Left hindlimb (tissue), 1 donor: Measurements from ENCODE around the gene TENT5A.

ENCODE experiments used
- DNase-seq: peaks from one replicate; pipeline ENCODE4 v3.0.0-alpha.2; 2018

The TENT5A gene

GRCh38 chr6:81770381-81770780 is 17.9 kb upstream of the TENT5A start:
- DNase-seq, result no peak

DNA sequence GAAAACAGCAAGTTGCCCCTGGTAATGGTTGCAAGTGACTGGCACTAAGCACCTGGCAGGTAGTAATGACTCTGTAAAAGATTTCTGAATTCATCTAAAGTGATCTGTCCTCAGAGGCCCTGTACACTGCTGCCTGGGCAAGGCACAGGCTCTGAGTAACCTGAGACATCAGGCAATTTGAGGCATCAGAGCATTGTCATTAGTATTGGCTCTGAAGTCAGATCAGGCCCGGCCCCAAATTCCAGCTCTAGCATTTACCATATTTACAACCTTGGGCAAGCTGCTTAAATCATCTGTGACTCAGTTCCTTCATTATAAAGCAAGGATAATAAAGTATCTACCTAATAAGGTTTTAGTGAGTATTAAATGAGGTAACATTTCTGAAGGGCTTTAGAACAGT is 17.3 kb upstream of the TENT5A start:
- DNase-seq, result no peak

- no peak for DNase-seq
These were observed 15.9 kb upstream of the TENT5A start for GRCh38 chr6:81768150-81768942.

GRCh38 chr6:81767163-81767891 is 14.8 kb upstream of the TENT5A start:
- no peak for DNase-seq

DNA sequence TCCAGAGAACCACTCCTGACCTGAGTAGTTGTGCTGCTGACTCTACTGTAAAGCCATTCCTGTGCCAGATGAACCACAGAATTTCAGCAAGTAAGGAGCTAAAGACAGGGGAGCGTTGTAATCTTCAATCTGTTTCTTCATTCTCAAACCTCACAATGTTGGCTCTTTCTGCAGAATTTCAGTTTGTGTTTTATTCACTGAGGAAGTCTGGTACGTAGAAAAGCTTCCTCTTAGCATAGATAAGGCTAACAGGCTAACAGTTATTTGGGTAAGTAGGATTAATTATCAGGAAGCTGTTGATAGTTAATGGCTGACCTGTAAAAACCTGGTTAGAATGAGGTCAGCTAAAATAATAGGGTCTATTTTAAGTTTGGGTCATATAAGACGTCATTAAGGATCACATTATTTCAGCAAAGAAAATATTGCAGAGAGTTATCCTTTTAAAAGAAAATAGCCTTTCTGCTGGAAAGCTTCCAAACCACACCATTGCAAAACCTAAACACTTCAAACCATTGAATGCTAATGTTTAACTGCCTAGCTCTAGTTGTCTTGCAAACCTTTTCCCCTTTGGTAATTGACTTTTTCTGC is 14.1 kb upstream of the TENT5A start:
- DNase-seq, result no peak

GRCh38 chr6:81764531-81764930 is 12.1 kb upstream of the TENT5A start:
- DNase-seq, result no peak

DNA sequence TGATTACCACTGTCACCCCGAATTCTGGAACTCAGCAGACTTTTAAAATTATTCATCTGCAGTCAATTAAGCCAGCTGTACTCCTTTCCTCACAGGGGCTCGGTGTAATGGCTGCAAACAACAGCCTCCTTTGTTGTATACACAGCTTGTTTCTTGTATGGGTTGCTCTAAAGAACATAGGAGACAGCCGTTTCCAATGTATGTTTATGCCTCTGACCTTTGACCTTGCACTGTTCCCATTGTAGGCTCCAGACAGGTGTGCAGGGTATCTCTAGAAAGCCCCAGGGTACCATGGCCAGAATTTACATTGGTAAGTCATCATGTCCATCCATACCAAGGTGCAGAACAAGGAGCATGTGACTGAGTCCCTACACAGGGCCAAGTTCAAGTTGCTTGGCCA is 11.5 kb upstream of the TENT5A start:
- no peak for DNase-seq

GRCh38 chr6:81763051-81763450 is 10.6 kb upstream of the TENT5A start:
- no peak for DNase-seq

DNA sequence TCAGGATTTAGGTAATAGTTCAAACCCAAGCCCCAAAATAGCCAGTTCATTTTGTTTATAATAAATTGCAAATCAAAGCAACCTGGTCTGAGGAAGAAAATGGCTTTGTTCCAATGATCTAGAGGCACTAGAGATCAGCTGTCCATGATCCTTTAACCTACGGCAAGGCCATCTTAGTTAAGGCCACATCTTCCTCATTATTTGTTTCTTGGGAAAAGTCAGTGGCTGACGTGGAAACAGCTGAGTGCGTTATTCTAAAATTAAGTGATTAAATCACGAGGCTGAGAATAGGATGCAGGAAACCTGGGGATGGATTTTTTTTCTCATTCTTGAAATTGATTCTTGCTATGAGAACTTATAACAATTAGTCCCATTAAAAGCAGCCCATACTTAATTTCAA is 10.1 kb upstream of the TENT5A start:
- DNase-seq, result no peak

- no peak for DNase-seq
These were observed 9.7 kb upstream of the TENT5A start for GRCh38 chr6:81762132-81762531.

DNA sequence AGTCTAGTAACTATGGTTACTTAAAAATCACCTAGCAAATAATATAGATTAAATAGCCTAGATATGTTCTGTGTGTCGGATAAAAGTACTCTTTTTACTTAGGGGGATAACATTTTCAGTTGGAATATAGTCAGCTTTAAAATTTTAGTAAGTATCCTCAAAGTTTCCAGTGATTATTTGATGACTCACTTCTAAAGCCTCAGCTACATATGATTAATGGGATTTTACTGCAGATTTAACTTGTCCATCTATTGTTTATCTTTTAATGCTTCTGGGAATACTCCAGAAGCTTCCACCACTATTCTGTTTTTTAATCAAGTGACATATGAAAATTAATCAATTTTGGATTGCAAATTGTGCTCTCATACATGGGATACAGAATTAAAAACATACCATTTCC is 8.7 kb upstream of the TENT5A start:
- no peak for DNase-seq

- no peak for DNase-seq
These were observed 7.3 kb upstream of the TENT5A start for GRCh38 chr6:81759782-81760181.

DNA sequence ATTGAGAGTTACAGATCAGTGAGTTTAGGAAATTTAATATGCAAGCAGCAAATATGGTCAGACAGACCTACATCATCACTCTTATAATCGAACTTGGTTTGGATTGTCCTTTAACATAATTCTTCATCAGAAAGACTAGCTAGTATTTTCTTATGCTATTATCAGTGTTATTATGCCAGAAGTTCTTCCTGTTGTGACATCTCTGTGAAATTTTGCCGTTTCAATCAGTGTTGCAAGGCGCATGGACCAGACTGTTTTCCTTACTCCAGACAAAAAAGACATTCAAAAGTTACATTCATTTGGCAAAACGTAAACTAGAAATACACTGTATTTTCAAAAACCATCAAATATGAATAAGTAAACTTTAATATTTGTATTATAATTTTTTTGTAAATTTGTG is 5.7 kb upstream of the TENT5A start:
- DNase-seq, result no peak

- DNase-seq, result no peak
These were observed 4.2 kb upstream of the TENT5A start for GRCh38 chr6:81756690-81757089.

- peak; percentile 57 for DNase-seq
These were observed 3.1 kb upstream of the TENT5A start for GRCh38 chr6:81755551-81755950.

DNA sequence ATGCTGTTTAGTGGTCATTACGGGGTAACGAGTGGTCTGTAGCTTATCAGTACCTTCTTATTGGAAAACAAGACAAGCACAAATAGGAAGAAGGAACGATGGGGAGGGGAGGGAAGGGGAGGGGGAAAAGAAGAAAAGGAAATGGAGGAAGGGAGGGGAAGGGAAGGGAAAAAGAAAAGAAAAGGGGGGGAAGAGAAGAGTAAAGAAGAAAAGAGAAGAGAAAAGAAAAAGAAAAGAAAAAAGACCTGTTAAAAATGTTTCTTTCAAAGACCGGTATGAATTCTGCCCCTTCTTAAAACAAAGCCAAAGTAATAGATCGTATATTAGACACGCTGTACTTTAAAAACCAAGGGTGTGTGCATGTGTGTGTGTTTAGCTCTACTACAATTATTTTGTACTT is 2.4 kb upstream of the TENT5A start:
- DNase-seq, result no peak

GRCh38 chr6:81753711-81754577 is 1.5 kb upstream of the TENT5A start:
- DNase-seq, result peak; percentile 91

- peak; percentile 92 for DNase-seq
These were observed 635 bp upstream of the TENT5A start for GRCh38 chr6:81752921-81753710.

DNA sequence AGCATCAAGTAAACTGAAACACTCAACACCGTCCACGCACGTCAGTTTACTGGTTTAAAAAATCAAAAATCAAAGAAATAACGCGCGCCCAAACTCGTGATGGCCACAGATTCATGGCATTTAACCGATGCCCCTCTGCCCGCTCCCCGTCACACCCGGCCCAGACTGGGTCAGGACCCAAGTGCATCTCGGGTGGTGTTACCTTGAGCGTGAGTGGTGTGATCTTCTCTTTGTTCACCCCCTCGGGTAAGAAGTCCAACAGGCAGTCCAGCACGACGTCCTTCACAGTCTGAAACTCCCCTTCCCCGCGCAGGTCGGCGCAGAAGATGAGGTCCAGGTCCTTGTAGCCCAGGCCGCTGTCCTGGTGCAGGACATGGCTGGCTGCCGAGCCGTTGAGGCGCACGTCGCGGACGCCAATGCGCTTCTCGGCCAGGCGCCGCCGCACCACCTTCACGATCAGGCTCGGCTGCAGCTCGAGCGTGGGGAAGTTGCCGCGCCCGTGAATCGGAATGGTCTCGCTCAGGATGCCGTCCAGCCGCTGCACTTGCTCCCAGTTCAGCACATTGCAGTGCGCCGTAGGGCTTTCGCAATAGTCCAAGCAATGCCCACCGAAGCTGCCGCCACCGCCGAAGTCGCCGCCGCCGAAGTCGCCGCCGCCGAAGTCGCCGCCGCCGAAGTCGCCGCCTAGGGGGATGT is 945 bp downstream of the TENT5A start:
- peak; percentile 62 for DNase-seq

GRCh38 chr6:81750681-81751387 is 1.6 kb downstream of the TENT5A start:
- DNase-seq, result no peak

DNA sequence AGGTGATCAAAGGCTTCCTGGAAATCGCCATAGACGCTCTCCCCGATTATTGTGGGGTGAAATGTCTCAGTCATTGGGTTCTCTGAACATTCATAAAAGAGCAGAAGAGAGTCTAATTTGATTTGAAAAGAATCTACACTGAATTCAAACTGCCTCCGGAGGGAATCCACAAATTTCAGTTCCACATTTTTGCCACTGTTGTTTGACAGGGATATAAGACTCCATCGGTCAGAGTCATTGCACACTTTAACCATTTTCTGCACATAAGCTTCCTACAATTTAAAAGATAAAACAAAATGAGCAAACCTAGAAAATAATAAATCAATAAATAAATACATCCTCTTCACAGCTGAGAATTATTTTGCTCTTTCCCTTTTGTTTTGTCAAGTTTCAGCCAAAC is 2.3 kb downstream of the TENT5A start:
- no peak for DNase-seq
